IMR-90 (cell line): ENCODE measurements around the gene SERTAD4. TPM values are rescaled to one million over a fixed set of nuclear protein-coding genes. Genes with fewer than 3 reads are reported as not detected.

Source experiments
- ATAC-seq: fragments of 200-7000 bp; cut with Tn5 transposase; 2 replicates; pipeline ENCODE4 v1.9.1; 2020; ENCODE audit warnings: low read depth, mild to moderate bottlenecking, moderate library complexity
- BruUV-seq: library from RNA; stranded (reverse); fragments of 400-500 nt; replicated peaks from 2 replicates; lab custom pipeline; 2021; lab: Mats Ljungman, UMichigan
- CTCF ChIA-PET: fragments of 300-600 bp; formaldehyde crosslinking; extraction: SDS; loops from one replicate; lab custom pipeline; 2021; ENCODE audit warnings: antibody characterized with exemption; lab: Yijun Ruan, JAX
- POLR2A ChIA-PET: fragments of 300-600 bp; sonication (Branson Sonifier 250); formaldehyde crosslinking; loops from one replicate; lab custom pipeline; 2022; ENCODE audit warnings: antibody characterized with exemption; ENCODE audit not compliant: unreplicated experiment; lab: Charles Lee
- DNase-seq: peaks from one replicate; pipeline ENCODE4 v3.0.0; 2013
- H2AFZ ChIP-seq: replicated peaks from 2 replicates; pipeline ENCODE3; 2013; ENCODE audit warnings: low read length, mild to moderate bottlenecking; ENCODE audit not compliant: poor library complexity
- H2AK5ac ChIP-seq: 2 replicates; pipeline ENCODE4 v1.6.1; 2013; ENCODE audit warnings: low read depth, low read length, inconsistent platforms
- H2AK9ac ChIP-seq: replicated peaks from 2 replicates; pipeline ENCODE3; 2013; ENCODE audit warnings: mild to moderate bottlenecking, low read depth, low read length, moderate library complexity; ENCODE audit not compliant: poor library complexity
- H2BK120ac ChIP-seq: 2 replicates; pipeline ENCODE4 v1.6.1; 2013; ENCODE audit warnings: low read depth, low read length, inconsistent platforms
- H2BK15ac ChIP-seq: 3 replicates; pipeline ENCODE4 v1.6.1; 2013; ENCODE audit warnings: low read depth, low read length, inconsistent platforms
- H2BK20ac ChIP-seq: 2 replicates; pipeline ENCODE4 v1.6.1; 2013; ENCODE audit warnings: low read depth, mild to moderate bottlenecking, inconsistent platforms, low read length, moderate library complexity
- H2BK5ac ChIP-seq: 2 replicates; pipeline ENCODE4 v1.6.1; 2013; ENCODE audit warnings: mild to moderate bottlenecking, low read depth, low read length, inconsistent platforms; ENCODE audit not compliant: poor library complexity, severe bottlenecking
- H3K14ac ChIP-seq: replicated peaks from 2 replicates; pipeline ENCODE4 v1.6.1; 2013; ENCODE audit warnings: low read depth, low read length, inconsistent platforms
- H3K18ac ChIP-seq: 2 replicates; pipeline ENCODE4 v1.6.1; 2013; ENCODE audit warnings: low read depth, low read length, control low read depth
- H3K23ac ChIP-seq: 2 replicates; pipeline ENCODE4 v1.6.1; 2013; ENCODE audit warnings: low read depth, low read length, inconsistent platforms
- H3K27ac ChIP-seq: 2 replicates; pipeline ENCODE4 v1.5.1; 2013; ENCODE audit warnings: mild to moderate bottlenecking, control low read depth, low read length; ENCODE audit not compliant: insufficient read depth
- H3K27me3 ChIP-seq: 2 replicates; pipeline ENCODE4 v1.6.1; 2013; ENCODE audit warnings: low read length; ENCODE audit not compliant: control insufficient read depth, insufficient read depth
- H3K36me3 ChIP-seq: 2 replicates; pipeline ENCODE4 v1.6.1; 2013; ENCODE audit warnings: low read length, mixed read lengths; ENCODE audit not compliant: control insufficient read depth, insufficient read depth
- H3K4ac ChIP-seq: 2 replicates; pipeline ENCODE4 v1.6.1; 2013; ENCODE audit warnings: low read depth, low read length, inconsistent platforms
- H3K4me1 ChIP-seq: 2 replicates; pipeline ENCODE4 v1.6.1; 2013; ENCODE audit warnings: low read length, mixed read lengths; ENCODE audit not compliant: control insufficient read depth, insufficient read depth
- H3K4me2 ChIP-seq: 2 replicates; pipeline ENCODE4 v1.6.1; 2013; ENCODE audit warnings: low read depth, mild to moderate bottlenecking, control low read depth, low read length, moderate library complexity
- H3K4me3 ChIP-seq: 2 replicates; pipeline ENCODE4 v1.5.1; 2013; ENCODE audit warnings: low read depth, mild to moderate bottlenecking, control low read depth, low read length, moderate library complexity; ENCODE audit not compliant: insufficient read depth
- H3K56ac ChIP-seq: 2 replicates; pipeline ENCODE4 v1.6.1; 2013; ENCODE audit warnings: low read length, inconsistent platforms; ENCODE audit not compliant: insufficient read depth; ENCODE audit errors: extremely low read depth
- H3K79me1 ChIP-seq, 2 experiments: 2 replicates each; pipeline ENCODE4 v1.6.1; 2013; ENCODE audit warnings: low read length in 2 of 2, inconsistent platforms in 1 of 2, low read depth in 1 of 2
- H3K9ac ChIP-seq: 2 replicates; pipeline ENCODE4 v1.6.1; 2013; ENCODE audit warnings: low read depth, low read length, control low read depth
- H3K9me1 ChIP-seq: 2 replicates; pipeline ENCODE4 v1.6.1; 2013; ENCODE audit warnings: low read length, inconsistent platforms; ENCODE audit not compliant: insufficient read depth
- H3K9me3 ChIP-seq: 2 replicates; pipeline ENCODE4 v1.6.1; 2013; ENCODE audit warnings: low read length; ENCODE audit not compliant: control insufficient read depth, insufficient read depth
- H4K20me1 ChIP-seq: 2 replicates; pipeline ENCODE4 v1.6.1; 2013; ENCODE audit warnings: low read length, inconsistent platforms; ENCODE audit not compliant: insufficient read depth
- H4K5ac ChIP-seq: 2 replicates; pipeline ENCODE4 v1.6.1; 2013; ENCODE audit warnings: mild to moderate bottlenecking, low read depth, low read length, control low read depth
- H4K8ac ChIP-seq, 2 experiments: 2 replicates each; pipeline ENCODE4 v1.6.1; 2013; ENCODE audit warnings: low read depth in 2 of 2, low read length in 2 of 2, control low read depth in 1 of 2, inconsistent platforms in 1 of 2
- H4K91ac ChIP-seq: 2 replicates; pipeline ENCODE4 v1.6.1; 2013; ENCODE audit warnings: low read depth, low read length, inconsistent platforms; ENCODE audit not compliant: insufficient read depth
- BHLHE40 ChIP-seq: fragments of 150-350 bp; IDR thresholded peaks from 2 replicates; pipeline ENCODE4 v1.6.1; 2016; ENCODE audit warnings: mild to moderate bottlenecking, low read depth, low read length
- CEBPB ChIP-seq: IDR thresholded peaks from 2 replicates; pipeline ENCODE4 v1.6.1; 2012; ENCODE audit warnings: low read depth, low read length, improper control_type of control experiment
- CHD1 ChIP-seq: IDR thresholded peaks from 2 replicates; pipeline ENCODE4 v1.6.1; 2012; ENCODE audit warnings: low read depth, low read length, improper control_type of control experiment
- CTCF ChIP-seq: conservative IDR thresholded peaks from 2 replicates; pipeline ENCODE4 v1.5.1; 2012; ENCODE audit warnings: mild to moderate bottlenecking, low read depth, low read length, improper control_type of control experiment
- ELK1 ChIP-seq: fragments of 150-350 bp; IDR thresholded peaks from 2 replicates; pipeline ENCODE4 v1.6.1; 2016; ENCODE audit warnings: low read depth, mild to moderate bottlenecking, low read length, moderate library complexity, borderline replicate concordance
- FOS ChIP-seq: fragments of 150-350 bp; IDR thresholded peaks from 2 replicates; pipeline ENCODE4 v1.6.1; 2016; ENCODE audit warnings: low read depth, low read length
- MAFK ChIP-seq: IDR thresholded peaks from 2 replicates; pipeline ENCODE4 v1.6.1; 2012; ENCODE audit warnings: low read depth, low read length, improper control_type of control experiment
- MAZ ChIP-seq: IDR thresholded peaks from 2 replicates; pipeline ENCODE4 v1.6.1; 2012; ENCODE audit warnings: low read depth, mild to moderate bottlenecking, low read length, improper control_type of control experiment, moderate library complexity, borderline replicate concordance
- MXI1 ChIP-seq: IDR thresholded peaks from 2 replicates; pipeline ENCODE4 v1.6.1; 2012; ENCODE audit warnings: low read depth, mild to moderate bottlenecking, low read length, moderate library complexity, borderline replicate concordance
- NFE2L2 ChIP-seq: fragments of 150-350 bp; IDR thresholded peaks from 2 replicates; pipeline ENCODE4 v1.6.1; 2016; ENCODE audit warnings: low read depth, mild to moderate bottlenecking, low read length
- POLR2A ChIP-seq: IDR thresholded peaks from 2 replicates; pipeline ENCODE4 v1.6.1; 2012; ENCODE audit warnings: mild to moderate bottlenecking, low read depth, low read length
- RAD21 ChIP-seq: IDR thresholded peaks from 2 replicates; pipeline ENCODE4 v1.6.1; 2012; ENCODE audit warnings: low read length, improper control_type of control experiment
- RCOR1 ChIP-seq: IDR thresholded peaks from 2 replicates; pipeline ENCODE4 v1.6.1; 2012; ENCODE audit warnings: mild to moderate bottlenecking, low read length, improper control_type of control experiment; ENCODE audit not compliant: insufficient replicate concordance
- RFX5 ChIP-seq: IDR thresholded peaks from 2 replicates; pipeline ENCODE4 v1.8.0; 2012; ENCODE audit warnings: low read depth, mild to moderate bottlenecking, low read length, moderate library complexity
- SMC3 ChIP-seq: fragments of 150-350 bp; IDR thresholded peaks from 2 replicates; pipeline ENCODE4 v1.6.1; 2016; ENCODE audit warnings: low read depth, mild to moderate bottlenecking, antibody characterized with exemption, low read length, moderate library complexity
- WGBS, 2 experiments: methylation state at CpG; one replicate each; pipeline versions ENCODE4 v1.1.5 to v1.1.7; 2013; ENCODE audit warnings: missing lambda C conversion rate in 2 of 2; ENCODE audit not compliant: insufficient read length in 1 of 2; ENCODE audit errors: extremely low coverage in 2 of 2; 5-methylcytosine and 5-hydroxymethylcytosine counted together
- dilution Hi-C: fragments of 300-500 bp; cut with HindIII; formaldehyde crosslinking; loops from one replicate; pipeline ENCODE4 v1.14.3; 2018; ENCODE audit warnings: low sequenced_read_pairs; ENCODE audit not compliant: unreplicated experiment
- in situ Hi-C: fragments of 300-500 bp; cut with MboI; formaldehyde crosslinking; loops from 3 replicates; pipeline ENCODE4 v1.14.3; 2019; ENCODE audit warnings: low sequenced_read_pairs, inconsistent platforms, mixed read lengths
- intact Hi-C: fragments of 100-400 bp; cut with micrococcal nuclease; formaldehyde crosslinking; loops from 2 replicates; pipeline ENCODE4 v1.10.0; 2022
- polyA plus RNA-seq, 3 experiments: library from polyadenylated mRNA; depleted of rRNA; stranded (reverse); fragments of >200 nt; gene quantifications; 2 replicates each; pipeline ENCODE4 v1.2.3, GENCODE V29; 2012; ENCODE audit warnings: low replicate concordance in 1 of 3
- total RNA-seq: library from RNA; depleted of rRNA; stranded (reverse); fragments of >200 nt; gene quantifications from 2 replicates; pipeline ENCODE4 v1.2.3, GENCODE V29; 2012
- TF ChIP-seq, protein P1 (sequence below): fragments of 150-350 bp; IDR thresholded peaks from 2 replicates; pipeline ENCODE4 v1.6.1; 2017; ENCODE audit warnings: mild to moderate bottlenecking, antibody characterized with exemption, low read length, low read depth

The SERTAD4 gene
- total and polyA plus RNA-seq, 2 of the 4 experiments (the other 2 are of a cell fraction): under 0.01 to 0.22 TPM

DNA sequence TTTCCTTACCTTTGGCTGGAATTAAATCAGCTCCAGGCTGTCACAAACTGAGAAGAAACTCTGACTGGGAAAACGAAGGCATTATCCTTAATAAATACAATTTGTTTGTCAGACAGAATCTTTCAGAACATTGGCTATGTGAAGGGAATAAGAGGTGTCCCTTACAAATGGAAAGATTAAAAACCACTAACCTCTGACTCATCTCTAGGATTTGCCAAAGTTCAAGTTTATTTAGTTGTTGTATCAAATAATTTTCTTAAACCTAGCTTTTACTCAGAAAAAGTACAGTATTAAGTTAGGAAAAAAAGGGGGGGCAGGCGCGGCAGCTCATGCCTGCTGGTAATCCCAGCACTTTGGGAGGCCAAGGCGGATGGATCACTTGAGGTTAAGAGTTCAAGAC is 15.7 kb downstream of the SERTAD4 start:
- Histone ChIP-seq H2AK9ac (no peak overlapping the region), H2BK5ac (no peak overlapping the region), H4K20me1 (no peaks in the 10 kb centered on the region), H4K8ac (no peak overlapping the region), H2BK120ac (no peak overlapping the region), H3K4me1 (no peaks in the 10 kb centered on the region), H3K4ac (no peak overlapping the region), H2BK20ac (no peak overlapping the region), H2BK15ac (no peak overlapping the region), H3K9me3 (no peaks in the 10 kb centered on the region), H3K4me3 (no peak overlapping the region), H3K14ac (no peak overlapping the region), H3K27me3 (peaks cover 50% of the 10 kb centered on the region), H3K27ac (no peak overlapping the region), H3K9me1 (no peaks in the 10 kb centered on the region; the same call in 1 of the 2 replicates), H2AFZ (no peak overlapping the region), H2AK5ac (no peak overlapping the region), H3K4me2 (no peak overlapping the region), H3K9ac (no peak overlapping the region), H3K79me1 (no peaks in the 10 kb centered on the region), H3K56ac (no peak overlapping the region), H3K23ac (no peak overlapping the region), H4K5ac (no peak overlapping the region), H3K18ac (no peak overlapping the region), H4K91ac (no peak overlapping the region), H3K36me3 (no peaks in the 10 kb centered on the region; the same call in 1 of the 2 replicates)
- CTCF ChIA-PET: interaction anchor here (0.6 kb wide), 1 partner anchor 8 kb away, joined by 3 read pairs; no protein-coding TSS in a partner anchor
- POLR2A ChIA-PET: no interaction called here
- TF ChIP-seq MAFK (no peak), POLR2A (no peak), MXI1 (no peak), FOS (no peak), RCOR1 (no peak), SMC3 (no peak), ELK1 (no peak), CEBPB (no peak), NFE2L2 (no peak), CTCF (no peak), MAZ (no peak), RFX5 (no peak), CHD1 (no peak), BHLHE40 (no peak), RAD21 (no peak)
- TF ChIP-seq, protein P1, sequence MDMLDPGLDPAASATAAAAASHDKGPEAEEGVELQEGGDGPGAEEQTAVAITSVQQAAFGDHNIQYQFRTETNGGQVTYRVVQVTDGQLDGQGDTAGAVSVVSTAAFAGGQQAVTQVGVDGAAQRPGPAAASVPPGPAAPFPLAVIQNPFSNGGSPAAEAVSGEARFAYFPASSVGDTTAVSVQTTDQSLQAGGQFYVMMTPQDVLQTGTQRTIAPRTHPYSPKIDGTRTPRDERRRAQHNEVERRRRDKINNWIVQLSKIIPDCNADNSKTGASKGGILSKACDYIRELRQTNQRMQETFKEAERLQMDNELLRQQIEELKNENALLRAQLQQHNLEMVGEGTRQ: no peak
- dilution Hi-C loops: no loop called here
- in situ Hi-C loops: no loop called here
- intact Hi-C loops: no loop called here
- no peak for DNase-seq
- no TSS peak for BruUV-seq
- WGBS, 2 experiments: 80% methylated on average over 1 of the region's 4 CpGs; no CpG with 5 or more reads in 1 of the 2 experiments
- ATAC-seq: no peak
